Measurements from ENCODE around the gene MEGF11. TPM values are rescaled to one million over a fixed set of nuclear protein-coding genes. Genes with fewer than 3 reads are reported as not detected.

Gene MEGF11
- total and polyA plus RNA-seq, 7 donors = 0.04 to 0.05 TPM; not detected in 5

GRCh38 chr15:66040211-66040892, 213.2 kb downstream of the MEGF11 start:
- no peak for DNase-seq
- no peak overlapping the region for H3K4me3 ChIP-seq
- intact Hi-C loops (cut with DNase I) = no loop called here
- H3K27me3 ChIP-seq (ENCODE audit: insufficient read depth in 3 of 3, low read length in 2 of 3) = peaks cover 0 to 9% (median 9%) of the 10 kb centered on the region in 3 donors
- no peaks in the 10 kb centered on the region for H3K36me3 ChIP-seq (ENCODE audit: insufficient read depth in 1 of 2, low read depth in 1 of 2)
- no peak for ATAC-seq
- TF ChIP-seq, protein P1, sequence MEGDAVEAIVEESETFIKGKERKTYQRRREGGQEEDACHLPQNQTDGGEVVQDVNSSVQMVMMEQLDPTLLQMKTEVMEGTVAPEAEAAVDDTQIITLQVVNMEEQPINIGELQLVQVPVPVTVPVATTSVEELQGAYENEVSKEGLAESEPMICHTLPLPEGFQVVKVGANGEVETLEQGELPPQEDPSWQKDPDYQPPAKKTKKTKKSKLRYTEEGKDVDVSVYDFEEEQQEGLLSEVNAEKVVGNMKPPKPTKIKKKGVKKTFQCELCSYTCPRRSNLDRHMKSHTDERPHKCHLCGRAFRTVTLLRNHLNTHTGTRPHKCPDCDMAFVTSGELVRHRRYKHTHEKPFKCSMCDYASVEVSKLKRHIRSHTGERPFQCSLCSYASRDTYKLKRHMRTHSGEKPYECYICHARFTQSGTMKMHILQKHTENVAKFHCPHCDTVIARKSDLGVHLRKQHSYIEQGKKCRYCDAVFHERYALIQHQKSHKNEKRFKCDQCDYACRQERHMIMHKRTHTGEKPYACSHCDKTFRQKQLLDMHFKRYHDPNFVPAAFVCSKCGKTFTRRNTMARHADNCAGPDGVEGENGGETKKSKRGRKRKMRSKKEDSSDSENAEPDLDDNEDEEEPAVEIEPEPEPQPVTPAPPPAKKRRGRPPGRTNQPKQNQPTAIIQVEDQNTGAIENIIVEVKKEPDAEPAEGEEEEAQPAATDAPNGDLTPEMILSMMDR (IDR thresholded peaks at IDR 0.05) = no peak
- WGBS, 3 donors = 72 to 80% (median 77%) methylated on average over 10 of the region's 10 CpGs
- peaks cover 7% of the 10 kb centered on the region for H3K4me1 ChIP-seq
- no peaks in the 10 kb centered on the region for H3K9me3 ChIP-seq
- no peak overlapping the region for H3K27ac ChIP-seq

DNA sequence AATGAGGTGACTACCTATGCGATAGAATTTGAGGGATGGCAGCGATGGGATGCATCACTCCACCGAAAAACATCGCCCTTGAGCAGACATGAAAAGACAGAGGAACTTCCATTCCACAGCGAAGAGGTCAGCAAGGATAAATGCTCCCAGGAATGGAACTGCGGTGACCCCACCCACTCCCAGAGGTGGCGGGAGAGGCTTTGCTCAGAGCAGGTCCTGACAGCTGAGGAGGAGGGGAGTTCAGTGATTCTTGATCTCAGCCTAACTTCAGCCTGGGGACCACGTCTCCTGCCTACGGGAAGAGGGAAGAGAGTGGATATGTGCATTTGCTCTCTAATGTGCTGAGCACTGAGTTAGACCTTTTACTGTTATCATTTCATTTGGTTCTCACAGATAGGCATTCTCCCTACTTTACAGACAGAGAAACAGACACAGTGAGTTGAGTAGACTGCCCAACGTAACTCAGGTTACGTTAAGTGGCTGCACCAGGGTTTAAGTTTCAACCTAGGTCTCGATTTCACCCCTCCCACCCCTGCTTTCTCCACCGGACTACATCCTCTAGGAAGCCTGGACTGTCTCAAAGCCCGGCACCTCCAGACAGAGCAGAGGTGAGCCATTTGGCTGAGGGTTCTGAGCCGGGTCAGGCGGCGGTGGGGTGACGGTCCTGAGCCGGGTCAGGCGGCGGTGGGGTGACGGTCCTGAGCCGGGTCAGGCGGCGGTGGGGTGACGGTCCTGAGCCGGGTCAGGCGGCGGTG, 214.3 kb downstream of the MEGF11 start:
- WGBS, 3 donors = 32 to 36% (median 34%) methylated on average over 21 to 22 of the region's 29 CpGs
- TF ChIP-seq, protein P1 (IDR thresholded peaks at IDR 0.05) = no peak
- Histone ChIP-seq H3K27me3 (ENCODE audit: insufficient read depth in 3 of 3, low read length in 2 of 3) (peaks cover 0 to 11% (median 8%) of the 10 kb centered on the region in 3 donors), H3K27ac (no peak overlapping the region), H3K36me3 (ENCODE audit: insufficient read depth in 1 of 2, low read depth in 1 of 2) (no peaks in the 10 kb centered on the region), H3K4me3 (no peak overlapping the region), H3K9me3 (no peaks in the 10 kb centered on the region), H3K4me1 (peaks cover 7% of the 10 kb centered on the region)
- ATAC-seq (peak in 1 of 4 donors; percentile 22), DNase-seq (no peak)
- intact Hi-C loops (cut with DNase I) = no loop called here

- peaks cover 0 to 11% (median 8%) of the 10 kb centered on the region in 3 donors for H3K27me3 ChIP-seq (ENCODE audit: insufficient read depth in 3 of 3, low read length in 2 of 3)
- no peaks in the 10 kb centered on the region for H3K9me3 ChIP-seq
- TF ChIP-seq, protein P1 (IDR thresholded peaks at IDR 0.05) = no peak
- peaks cover 7% of the 10 kb centered on the region for H3K4me1 ChIP-seq
- H3K27ac ChIP-seq = no peak overlapping the region
- no peak overlapping the region for H3K4me3 ChIP-seq
- H3K36me3 ChIP-seq (ENCODE audit: insufficient read depth in 1 of 2, low read depth in 1 of 2) = no peaks in the 10 kb centered on the region
- WGBS, 3 donors = 39 to 49% (median 48%) methylated on average over 8 of the region's 8 CpGs
- ATAC-seq = peak; percentile 53 to 69 (median 60)
- intact Hi-C loops (cut with DNase I) = no loop called here
- DNase-seq = no peak
These were observed 215.0 kb downstream of the MEGF11 start for GRCh38 chr15:66038387-66039116.

GRCh38 chr15:66036859-66037258, 216.7 kb downstream of the MEGF11 start:
- Histone ChIP-seq H3K36me3 (ENCODE audit: insufficient read depth in 1 of 2, low read depth in 1 of 2) (no peaks in the 10 kb centered on the region), H3K4me1 (peaks cover 7% of the 10 kb centered on the region), H3K27ac (no peak overlapping the region), H3K4me3 (no peak overlapping the region), H3K27me3 (ENCODE audit: insufficient read depth in 3 of 3, low read length in 2 of 3) (peaks cover 0 to 11% (median 8%) of the 10 kb centered on the region in 3 donors), H3K9me3 (peaks cover 1% of the 10 kb centered on the region)
- intact Hi-C loops (cut with DNase I) = no loop called here
- DNase-seq (no peak), ATAC-seq (no peak)
- 36 to 48% (median 43%) methylated on average over 5 of the region's 5 CpGs for WGBS, 3 donors
- TF ChIP-seq, protein P1 (IDR thresholded peaks at IDR 0.05) = no peak
